ENCODE measurements around the gene ZSCAN30.

Gene ZSCAN30

DNA sequence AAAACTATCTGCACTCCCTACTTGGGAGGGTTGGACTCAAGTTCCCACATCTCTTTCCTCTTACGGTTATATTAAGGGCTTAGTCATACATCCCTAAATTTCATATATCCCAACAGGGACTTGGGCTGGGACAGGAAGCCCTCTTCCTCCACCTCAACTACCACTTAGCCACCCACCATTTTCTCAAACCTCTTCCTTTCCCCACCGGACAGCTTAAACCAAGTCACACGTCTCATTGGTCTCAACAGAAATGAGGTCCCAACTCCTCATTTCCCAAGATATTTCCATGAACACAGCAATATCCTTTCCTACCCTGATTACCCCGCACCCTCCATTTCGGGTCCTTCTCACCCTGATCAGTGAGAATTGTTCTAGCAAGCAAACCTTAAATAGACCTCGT, 736 bp downstream of the ZSCAN30 start:
- H2BK5ac ChIP-seq (ENCODE audit: low read depth, low read length, poor library complexity): no peak overlapping the region
- no peak overlapping the region for H2AFZ ChIP-seq (ENCODE audit: insufficient read depth, low read length, poor library complexity)
- no peak overlapping the region for H2BK120ac ChIP-seq (ENCODE audit: insufficient read depth, low read length, poor library complexity)
- peaks cover 3% of the 10 kb centered on the region for H3K79me2 ChIP-seq (ENCODE audit: control insufficient read depth, insufficient read depth, low read length, poor library complexity)
- H2AK5ac ChIP-seq (ENCODE audit: low read length): no peak overlapping the region
- H3K23ac ChIP-seq (ENCODE audit: low read length): no peak overlapping the region
- H3K27me3 ChIP-seq (ENCODE audit: insufficient read depth, low read length): no peaks in the 10 kb centered on the region
- H3K4me2 ChIP-seq (ENCODE audit: low read length): peak overlapping the region; percentile 83
- H3K9ac ChIP-seq (ENCODE audit: low read length): peak overlapping the region; percentile 54
- H3K4ac ChIP-seq (ENCODE audit: low read depth, low read length): no peak overlapping the region
- H4K8ac ChIP-seq (ENCODE audit: low read depth, low read length): peak overlapping the region; percentile 0
- peak in 1 of 2 donors; percentile 2 for DNase-seq
- peaks cover 7% of the 10 kb centered on the region for H3K9me3 ChIP-seq (ENCODE audit: insufficient read depth, low read depth, low read length)
- no peak overlapping the region for H3K4me3 ChIP-seq (ENCODE audit: low read depth, low read length)
- peaks cover 2 to 7% of the 10 kb centered on the region in 2 experiments for H3K4me1 ChIP-seq (ENCODE audit: control insufficient read depth in 1 of 2, insufficient read depth in 2 of 2, low read length in 2 of 2)
- H3K27ac ChIP-seq (ENCODE audit: low read depth, low read length): no peak overlapping the region
- no peak overlapping the region for H3K18ac ChIP-seq (ENCODE audit: low read length)
- H4K91ac ChIP-seq (ENCODE audit: low read depth, low read length): no peak overlapping the region
- H3K14ac ChIP-seq (ENCODE audit: low read length): no peak overlapping the region
- peaks cover 8 to 10% of the 10 kb centered on the region in 2 experiments for H3K36me3 ChIP-seq (ENCODE audit: control insufficient read depth in 1 of 2, insufficient read depth in 2 of 2, low read length in 2 of 2)
- H2BK12ac ChIP-seq (ENCODE audit: low read length): no peak overlapping the region
- WGBS (ENCODE audit: extremely low coverage, insufficient coverage, insufficient read length): no CpG with 5 or more reads among the region's 6 CpGs
- peaks cover 6% of the 10 kb centered on the region for H3K79me1 ChIP-seq (ENCODE audit: low read length)
- H4K12ac ChIP-seq (ENCODE audit: low read depth, low read length): no peak overlapping the region

- H3K9me3 ChIP-seq (ENCODE audit: insufficient read depth, low read depth, low read length): peaks cover 17% of the 10 kb centered on the region
- no CpG with 5 or more reads among the region's 3 CpGs for WGBS (ENCODE audit: extremely low coverage, insufficient coverage, insufficient read length)
- peak overlapping the region; percentile 10 for H3K4me3 ChIP-seq (ENCODE audit: low read depth, low read length)
- peaks cover 0 to 3% of the 10 kb centered on the region in 2 experiments for H3K4me1 ChIP-seq (ENCODE audit: control insufficient read depth in 1 of 2, insufficient read depth in 2 of 2, low read length in 2 of 2)
- peaks cover 3% of the 10 kb centered on the region for H3K79me1 ChIP-seq (ENCODE audit: low read length)
- no peak overlapping the region for H4K8ac ChIP-seq (ENCODE audit: low read depth, low read length)
- peaks cover 15 to 16% of the 10 kb centered on the region in 2 experiments for H3K36me3 ChIP-seq (ENCODE audit: control insufficient read depth in 1 of 2, insufficient read depth in 2 of 2, low read length in 2 of 2)
- H3K14ac ChIP-seq (ENCODE audit: low read length): no peak overlapping the region
- H3K79me2 ChIP-seq (ENCODE audit: control insufficient read depth, insufficient read depth, low read length, poor library complexity): no peaks in the 10 kb centered on the region
- no peak overlapping the region for H3K18ac ChIP-seq (ENCODE audit: low read length)
- no peak for DNase-seq
- H2AFZ ChIP-seq (ENCODE audit: insufficient read depth, low read length, poor library complexity): no peak overlapping the region
- H3K4me2 ChIP-seq (ENCODE audit: low read length): no peak overlapping the region
- no peak overlapping the region for H2BK120ac ChIP-seq (ENCODE audit: insufficient read depth, low read length, poor library complexity)
- H2AK5ac ChIP-seq (ENCODE audit: low read length): no peak overlapping the region
- H3K9ac ChIP-seq (ENCODE audit: low read length): no peak overlapping the region
- H2BK12ac ChIP-seq (ENCODE audit: low read length): no peak overlapping the region
- H4K12ac ChIP-seq (ENCODE audit: low read depth, low read length): no peak overlapping the region
- no peak overlapping the region for H2BK5ac ChIP-seq (ENCODE audit: low read depth, low read length, poor library complexity)
- H4K91ac ChIP-seq (ENCODE audit: low read depth, low read length): no peak overlapping the region
- no peak overlapping the region for H3K4ac ChIP-seq (ENCODE audit: low read depth, low read length)
- no peak overlapping the region for H3K27ac ChIP-seq (ENCODE audit: low read depth, low read length)
- no peaks in the 10 kb centered on the region for H3K27me3 ChIP-seq (ENCODE audit: insufficient read depth, low read length)
- H3K23ac ChIP-seq (ENCODE audit: low read length): no peak overlapping the region
These were observed 5.2 kb downstream of the ZSCAN30 start for GRCh38 chr18:35284841-35285240.

- no peak overlapping the region for H3K14ac ChIP-seq (ENCODE audit: low read length)
These were observed 5.9 kb downstream of the ZSCAN30 start for GRCh38 chr18:35283923-35284794.

GRCh38 chr18:35282353-35282752, 7.7 kb downstream of the ZSCAN30 start:
- no peaks in the 10 kb centered on the region for H3K79me1 ChIP-seq (ENCODE audit: low read length)
- no peak overlapping the region for H3K27ac ChIP-seq (ENCODE audit: low read depth, low read length)
- H2BK12ac ChIP-seq (ENCODE audit: low read length): no peak overlapping the region
- H3K79me2 ChIP-seq (ENCODE audit: control insufficient read depth, insufficient read depth, low read length, poor library complexity): no peaks in the 10 kb centered on the region
- H3K9me3 ChIP-seq (ENCODE audit: insufficient read depth, low read depth, low read length): peaks cover 19% of the 10 kb centered on the region
- peaks cover 15 to 16% of the 10 kb centered on the region in 2 experiments for H3K36me3 ChIP-seq (ENCODE audit: control insufficient read depth in 1 of 2, insufficient read depth in 2 of 2, low read length in 2 of 2)
- H2AFZ ChIP-seq (ENCODE audit: insufficient read depth, low read length, poor library complexity): no peak overlapping the region
- H4K91ac ChIP-seq (ENCODE audit: low read depth, low read length): no peak overlapping the region
- H2AK5ac ChIP-seq (ENCODE audit: low read length): no peak overlapping the region
- H3K27me3 ChIP-seq (ENCODE audit: insufficient read depth, low read length): no peaks in the 10 kb centered on the region
- no peak overlapping the region for H2BK120ac ChIP-seq (ENCODE audit: insufficient read depth, low read length, poor library complexity)
- H4K12ac ChIP-seq (ENCODE audit: low read depth, low read length): no peak overlapping the region
- H3K4me2 ChIP-seq (ENCODE audit: low read length): no peak overlapping the region
- no peaks in the 10 kb centered on the region for H3K4me1 ChIP-seq (ENCODE audit: control insufficient read depth in 1 of 2, insufficient read depth in 2 of 2, low read length in 2 of 2)
- no peak overlapping the region for H3K14ac ChIP-seq (ENCODE audit: low read length)
- no peak overlapping the region for H3K4ac ChIP-seq (ENCODE audit: low read depth, low read length)
- no peak overlapping the region for H4K8ac ChIP-seq (ENCODE audit: low read depth, low read length)
- WGBS (ENCODE audit: extremely low coverage, insufficient coverage, insufficient read length): no CpG with 5 or more reads among the region's 1 CpG
- DNase-seq: peak in 1 of 2 donors; percentile 29
- no peak overlapping the region for H3K9ac ChIP-seq (ENCODE audit: low read length)
- H3K4me3 ChIP-seq (ENCODE audit: low read depth, low read length): no peak overlapping the region
- no peak overlapping the region for H3K18ac ChIP-seq (ENCODE audit: low read length)
- H3K23ac ChIP-seq (ENCODE audit: low read length): no peak overlapping the region
- no peak overlapping the region for H2BK5ac ChIP-seq (ENCODE audit: low read depth, low read length, poor library complexity)

More at GRCh38 chr18:35283923-35284794, 5.9 kb downstream of the ZSCAN30 start:
- Histone ChIP-seq H4K12ac (ENCODE audit: low read depth, low read length) (no peak overlapping the region), H3K4me2 (ENCODE audit: low read length) (no peak overlapping the region), H3K9ac (ENCODE audit: low read length) (no peak overlapping the region), H4K91ac (ENCODE audit: low read depth, low read length) (no peak overlapping the region), H4K8ac (ENCODE audit: low read depth, low read length) (no peak overlapping the region), H2AFZ (ENCODE audit: insufficient read depth, low read length, poor library complexity) (no peak overlapping the region), H3K27ac (ENCODE audit: low read depth, low read length) (no peak overlapping the region), H3K79me2 (ENCODE audit: control insufficient read depth, insufficient read depth, low read length, poor library complexity) (no peaks in the 10 kb centered on the region), H3K4me1 (ENCODE audit: control insufficient read depth in 1 of 2, insufficient read depth in 2 of 2, low read length in 2 of 2) (peaks cover 0 to under 1% of the 10 kb centered on the region in 2 experiments), H3K9me3 (ENCODE audit: insufficient read depth, low read depth, low read length) (peaks cover 17% of the 10 kb centered on the region), H3K23ac (ENCODE audit: low read length) (no peak overlapping the region), H3K4me3 (ENCODE audit: low read depth, low read length) (peak overlapping the region; percentile 10), H3K27me3 (ENCODE audit: insufficient read depth, low read length) (no peaks in the 10 kb centered on the region), H3K36me3 (ENCODE audit: control insufficient read depth in 1 of 2, insufficient read depth in 2 of 2, low read length in 2 of 2) (peaks cover 15 to 16% of the 10 kb centered on the region in 2 experiments), H3K79me1 (ENCODE audit: low read length) (no peaks in the 10 kb centered on the region), H3K18ac (ENCODE audit: low read length) (no peak overlapping the region), H2BK12ac (ENCODE audit: low read length) (no peak overlapping the region), H2BK5ac (ENCODE audit: low read depth, low read length, poor library complexity) (no peak overlapping the region), H2BK120ac (ENCODE audit: insufficient read depth, low read length, poor library complexity) (no peak overlapping the region), H3K4ac (ENCODE audit: low read depth, low read length) (no peak overlapping the region), H2AK5ac (ENCODE audit: low read length) (no peak overlapping the region)
- no peak for DNase-seq
- WGBS (ENCODE audit: extremely low coverage, insufficient coverage, insufficient read length): no CpG with 5 or more reads among the region's 7 CpGs

All from trophoblast cell (in vitro differentiated cells and primary cell).